Smooth muscle cell (in vitro differentiated cells): ENCODE results near the gene TRPM2. TPM values are rescaled to one million over a fixed set of nuclear protein-coding genes. Genes with fewer than 3 reads are reported as not detected.
"Not testable (repeated sequence)": the region's sequence is repeated elsewhere in the genome, so short reads cannot be mapped to it uniquely, and the experiment has no call there.

Experiments
- DNase-seq: peaks from one replicate; lab custom pipeline; 2025; ENCODE audit not compliant: unreplicated experiment; lab: John Stamatoyannopoulos, UW
- H2AFZ ChIP-seq: fragments of 200-600 bp; sonication (generic); 2 replicates; pipeline ENCODE4 v1.6.0; 2016; ENCODE audit warnings: antibody characterized with exemption, low read depth, mild to moderate bottlenecking
- H3F3A ChIP-seq: fragments of 200-600 bp; sonication (generic); 2 replicates; pipeline ENCODE4 v1.6.0; 2017; ENCODE audit warnings: antibody characterized with exemption, low read depth
- H3K27ac ChIP-seq: fragments of 200-600 bp; sonication (generic); 2 replicates; pipeline ENCODE4 v1.5.1; 2016; ENCODE audit warnings: low read depth, mild to moderate bottlenecking
- H3K27me3 ChIP-seq: fragments of 200-600 bp; sonication (generic); 2 replicates; pipeline ENCODE4 v1.6.1; 2016; ENCODE audit warnings: low read depth, mild to moderate bottlenecking
- H3K36me3 ChIP-seq: fragments of 200-600 bp; sonication (generic); 2 replicates; pipeline ENCODE4 v1.5.1; 2016; ENCODE audit warnings: low read depth
- H3K4me1 ChIP-seq: fragments of 200-600 bp; sonication (generic); 2 replicates; pipeline ENCODE4 v1.5.1; 2016; ENCODE audit warnings: low read depth
- H3K4me2 ChIP-seq: fragments of 200-600 bp; sonication (generic); 2 replicates; pipeline ENCODE4 v1.6.0; 2016; ENCODE audit warnings: mild to moderate bottlenecking
- H3K4me3 ChIP-seq: fragments of 200-600 bp; sonication (generic); 2 replicates; pipeline ENCODE4 v1.5.1; 2016; ENCODE audit warnings: mild to moderate bottlenecking
- H3K79me2 ChIP-seq: fragments of 200-600 bp; sonication (generic); 2 replicates; pipeline ENCODE4 v1.6.0; 2016; ENCODE audit warnings: low read depth, mild to moderate bottlenecking
- H3K9ac ChIP-seq: fragments of 200-600 bp; sonication (generic); 2 replicates; pipeline ENCODE4 v1.6.0; 2016; ENCODE audit warnings: low read depth
- H3K9me3 ChIP-seq: fragments of 200-600 bp; sonication (generic); replicated peaks from 2 replicates; pipeline ENCODE4 v1.5.1; 2016; ENCODE audit warnings: low read depth
- H4K20me1 ChIP-seq: fragments of 200-600 bp; sonication (generic); 2 replicates; pipeline ENCODE4 v1.6.0; 2016; ENCODE audit warnings: low read depth
- CTCF ChIP-seq: fragments of 200-600 bp; sonication (generic); IDR thresholded peaks from 2 replicates; pipeline ENCODE4 v1.5.1; 2017; ENCODE audit warnings: borderline replicate concordance, mild to moderate bottlenecking, antibody characterized with exemption; ENCODE audit not compliant: insufficient read depth, poor library complexity, severe bottlenecking
- WGBS: methylation state at CpG from one replicate; pipeline ENCODE4 v1.1.7; 2016; ENCODE audit warnings: low lambda C conversion rate; 5-methylcytosine and 5-hydroxymethylcytosine counted together
- polyA plus RNA-seq: library from polyadenylated mRNA; unstranded; fragments of >200 nt; fragmentation: Nextera tagmentation; extraction: Ambion mirVana; gene quantifications from 2 replicates; pipeline ENCODE4 v1.2.1, GENCODE V29; 2016
- total RNA-seq: library from RNA; depleted of rRNA; stranded (reverse); fragments of >200 nt; gene quantifications from 2 replicates; pipeline ENCODE4 v1.2.3, GENCODE V29; 2014

The TRPM2 gene
- total and polyA plus RNA-seq, 2 experiments from 2014 or later = 0.31 TPM; not detected in 1

DNA sequence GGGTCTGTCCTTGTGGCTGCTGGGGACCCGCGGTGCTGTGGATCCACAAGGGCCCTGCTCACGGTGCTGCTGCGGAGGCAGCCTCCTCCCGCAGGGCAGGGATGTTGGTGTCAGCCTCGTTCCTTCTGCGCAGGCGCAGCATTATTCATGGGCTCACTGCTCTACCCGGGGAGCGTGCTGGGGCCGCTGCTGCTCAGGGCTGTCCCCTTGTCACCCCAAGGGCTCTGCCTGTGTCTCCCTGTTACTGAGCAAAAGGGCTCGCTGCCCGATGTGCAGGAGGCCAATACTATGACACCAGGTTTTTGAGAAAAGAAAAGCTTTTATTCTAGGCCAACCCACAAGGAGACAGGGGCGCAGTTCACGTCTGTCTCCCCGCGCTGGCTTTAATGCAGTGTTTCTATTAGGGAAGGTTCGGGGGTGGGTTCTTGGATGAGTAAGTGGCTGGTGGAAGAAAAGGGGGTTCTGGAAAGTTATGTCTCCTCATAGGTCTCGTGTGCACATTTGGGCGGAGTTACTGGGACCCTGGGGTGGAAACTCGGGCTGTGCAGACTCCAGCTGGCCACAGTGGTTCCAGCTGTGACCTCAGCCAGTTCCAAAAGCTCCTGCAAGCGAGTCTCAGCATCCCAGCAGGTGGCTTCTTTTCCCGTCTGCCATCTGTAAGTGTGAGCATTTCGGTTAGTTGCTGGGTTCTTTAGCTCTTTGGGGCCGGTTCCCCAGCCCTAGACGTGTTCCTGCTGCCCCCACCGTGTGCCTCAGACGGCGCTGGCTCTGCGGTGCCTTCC lies 61.1 kb downstream of the TRPM2 start:
- Histone ChIP-seq H3F3A (no peaks in the 10 kb centered on the region), H3K4me3 (no peak overlapping the region), H2AFZ (no peak overlapping the region), H3K4me1 (no peaks in the 10 kb centered on the region), H3K27me3 (peaks cover 10% of the 10 kb centered on the region), H3K27ac (no peak overlapping the region), H4K20me1 (no peaks in the 10 kb centered on the region), H3K4me2 (no peak overlapping the region), H3K79me2 (no peaks in the 10 kb centered on the region), H3K36me3 (no peaks in the 10 kb centered on the region), H3K9me3 (no peaks in the 10 kb centered on the region), H3K9ac (no peak overlapping the region)
- no peak for TF ChIP-seq CTCF
- 94% methylated on average over 29 of the region's 30 CpGs for WGBS
- no peak for DNase-seq

DNA sequence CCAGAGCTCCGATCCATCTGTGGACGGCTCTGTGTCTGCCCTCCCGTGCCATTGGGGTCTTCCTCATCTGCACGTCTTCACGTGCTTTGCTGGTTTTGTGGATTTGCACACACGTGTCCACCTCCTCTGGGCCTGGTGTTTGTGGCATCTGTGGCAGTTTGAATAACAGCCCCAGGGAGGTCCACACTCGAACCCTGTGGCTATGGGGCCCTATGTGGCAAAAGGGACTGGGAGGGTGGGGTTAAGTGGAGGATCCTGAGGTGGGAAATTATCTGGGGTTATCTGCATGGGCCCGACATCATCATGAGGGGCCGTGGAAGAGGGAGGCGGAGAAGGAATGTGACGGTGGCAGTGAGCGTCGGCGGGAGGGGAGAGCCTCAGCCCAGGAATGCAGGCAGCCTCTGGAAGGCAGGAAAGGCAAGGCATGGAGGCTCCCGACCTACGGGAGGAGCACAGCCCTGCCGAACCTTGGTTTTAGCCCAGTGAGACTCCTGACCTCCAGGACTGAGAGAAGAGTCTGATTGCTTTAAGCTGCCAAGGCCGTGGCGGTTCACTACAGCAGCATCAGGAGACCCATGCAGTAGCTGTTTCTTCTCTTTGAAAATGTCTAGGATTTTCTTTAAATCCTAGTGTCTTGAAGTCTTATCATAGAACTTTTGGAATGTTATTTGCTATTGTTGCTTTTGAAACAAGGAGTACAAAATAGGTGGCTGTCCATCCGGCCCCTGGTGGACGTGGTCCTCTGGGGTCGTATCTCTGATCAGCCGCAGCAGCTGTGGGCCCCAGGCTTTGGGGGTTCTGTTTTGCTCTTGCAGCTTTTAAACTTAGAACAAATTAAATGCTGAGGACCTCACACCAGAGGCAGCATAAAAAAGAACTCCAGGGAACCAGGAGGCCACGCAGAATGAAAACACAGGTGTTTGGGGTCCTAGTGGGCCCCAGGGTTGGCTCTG lies 61.9 kb downstream of the TRPM2 start:
- no peaks in the 10 kb centered on the region for H3K4me1 ChIP-seq
- H3K27me3 ChIP-seq = peaks cover 10% of the 10 kb centered on the region
- no peak for TF ChIP-seq CTCF
- no peak overlapping the region for H3K9ac ChIP-seq
- no peak overlapping the region for H3K27ac ChIP-seq
- DNase-seq = no peak
- no peak overlapping the region for H3K4me2 ChIP-seq
- no peaks in the 10 kb centered on the region for H3K79me2 ChIP-seq
- 68% methylated on average over 24 of the region's 24 CpGs for WGBS
- H4K20me1 ChIP-seq = no peaks in the 10 kb centered on the region
- H3F3A ChIP-seq = no peaks in the 10 kb centered on the region
- H3K4me3 ChIP-seq = no peak overlapping the region
- no peaks in the 10 kb centered on the region for H3K9me3 ChIP-seq
- no peaks in the 10 kb centered on the region for H3K36me3 ChIP-seq
- peak overlapping the region; percentile 31 for H2AFZ ChIP-seq

GRCh38 chr21:44416193-44416592 lies 62.8 kb downstream of the TRPM2 start:
- no peaks in the 10 kb centered on the region for H3F3A ChIP-seq
- H3K9ac ChIP-seq = no peak overlapping the region
- H3K79me2 ChIP-seq = no peaks in the 10 kb centered on the region
- H3K4me2 ChIP-seq = no peak overlapping the region
- H3K36me3 ChIP-seq = no peaks in the 10 kb centered on the region
- H3K27ac ChIP-seq = no peak overlapping the region
- peaks cover 10% of the 10 kb centered on the region for H3K27me3 ChIP-seq
- no peak overlapping the region for H3K4me3 ChIP-seq
- no peak for DNase-seq
- no peaks in the 10 kb centered on the region for H3K9me3 ChIP-seq
- no peak overlapping the region for H2AFZ ChIP-seq
- 84% methylated on average over 8 of the region's 8 CpGs for WGBS
- H3K4me1 ChIP-seq = no peaks in the 10 kb centered on the region
- no peaks in the 10 kb centered on the region for H4K20me1 ChIP-seq
- TF ChIP-seq CTCF = no peak

GRCh38 chr21:44417621-44418107 lies 64.2 kb downstream of the TRPM2 start:
- not testable (repeated sequence) for H2AFZ ChIP-seq, H3K9ac ChIP-seq, H3K4me2 ChIP-seq, H3F3A ChIP-seq, DNase-seq, H3K4me3 ChIP-seq, H4K20me1 ChIP-seq, H3K27ac ChIP-seq, H3K36me3 ChIP-seq, H3K27me3 ChIP-seq, H3K9me3 ChIP-seq, H3K4me1 ChIP-seq, H3K79me2 ChIP-seq
- WGBS = 89% methylated on average over 20 of the region's 21 CpGs
